A549 (cell line): ENCODE data around the gene LY6G6C. TPM values are rescaled to one million over a fixed set of nuclear protein-coding genes. Genes with fewer than 3 reads are reported as not detected.

Source experiments
- ATAC-seq, 2 experiments: fragments of 200-7000 bp in 1 of 2; fragments of >200 bp in 1 of 2; cut with Nextera tagmentation in 1 of 2; cut with Tn5 transposase in 1 of 2; 3 replicates each; pipeline versions ENCODE4 v1.8.0 to v1.9.1; 2018 to 2020; ENCODE audit warnings: mild to moderate bottlenecking in 1 of 2, moderate library complexity in 1 of 2
- CTCF ChIA-PET: fragments of 300-600 bp; sonication (Branson Sonifier 250); formaldehyde crosslinking; extraction: SDS; loops from one replicate; lab custom pipeline; 2021; ENCODE audit warnings: antibody characterized with exemption, inconsistent platforms; lab: Yijun Ruan, JAX
- POLR2A ChIA-PET: fragments of 350-600 bp; formaldehyde crosslinking; extraction: SDS; loops from one replicate; lab custom pipeline; 2021; ENCODE audit warnings: antibody characterized with exemption, inconsistent platforms; lab: Yijun Ruan, JAX
- DNase-seq, 2 experiments: peaks; one replicate each; pipeline versions ENCODE4 v3.0.0 to v3.0.0-alpha.2; 2011 to 2016; ENCODE audit warnings: low read depth in 1 of 2, low spot score in 1 of 2
- FAIRE-seq: peaks from 2 replicates; lab custom pipeline; 2011; peaks lifted over from hg19 to GRCh38; lab: Jason Lieb, UNC
- H3K27ac ChIP-seq, 2 experiments: fragments of >200 bp; sonication (Bioruptor Twin); formaldehyde crosslinking; 3 replicates each; pipeline ENCODE4 v1.5.1; 2016 to 2017
- H3K4me1 ChIP-seq: fragments of >200 bp; sonication (Bioruptor Twin); formaldehyde crosslinking; 3 replicates; pipeline ENCODE4 v1.6.1; 2016
- H3K4me2 ChIP-seq: fragments of >200 bp; sonication (Bioruptor Twin); formaldehyde crosslinking; 3 replicates; pipeline ENCODE4 v1.6.1; 2016
- H3K4me3 ChIP-seq: fragments of >200 bp; sonication (Bioruptor Twin); formaldehyde crosslinking; 3 replicates; pipeline ENCODE4 v1.5.1; 2016
- H3K9me3 ChIP-seq: fragments of >200 bp; sonication (Bioruptor Twin); formaldehyde crosslinking; 3 replicates; pipeline ENCODE4 v1.6.1; 2016
- BCL3 ChIP-seq: fragments of >200 bp; sonication (Bioruptor Twin); formaldehyde crosslinking; IDR thresholded peaks from 3 replicates; pipeline ENCODE4 v1.6.1; 2016
- CEBPB ChIP-seq, 2 experiments: fragments of >200 bp in 1 of 2; sonication (Bioruptor Twin) in 1 of 2; formaldehyde crosslinking in 1 of 2; IDR thresholded peaks; 2 replicates each; pipeline ENCODE4 v1.6.1; 2012 to 2016
- CTCF ChIP-seq: fragments of >200 bp; sonication (Bioruptor Twin); formaldehyde crosslinking; IDR thresholded peaks from 3 replicates; pipeline ENCODE4 v1.5.1; 2016
- ELK1 ChIP-seq: fragments of 150-350 bp; IDR thresholded peaks from 2 replicates; pipeline ENCODE4 v1.6.1; 2014; ENCODE audit warnings: low read depth, mild to moderate bottlenecking, low read length
- MAFK ChIP-seq: fragments of 450-650 bp; IDR thresholded peaks from 2 replicates; pipeline ENCODE4 v1.6.1; 2014; ENCODE audit not compliant: partially characterized antibody
- PHF8 ChIP-seq: fragments of 200-600 bp; sonication (generic); IDR thresholded peaks from 2 replicates; pipeline ENCODE4 v1.6.1; 2016; ENCODE audit warnings: low read depth, mild to moderate bottlenecking, antibody characterized with exemption, moderate library complexity, borderline replicate concordance
- RAD21 ChIP-seq, 2 experiments: fragments of >200 bp in 1 of 2; sonication (Bioruptor Twin) in 1 of 2; formaldehyde crosslinking in 1 of 2; IDR thresholded peaks in 1 of 2; conservative IDR thresholded peaks in 1 of 2; 2 replicates in 1 of 2; 3 replicates in 1 of 2; pipeline ENCODE4 v1.6.1; 2012 to 2018; ENCODE audit warnings: inconsistent platforms in 1 of 2
- REST ChIP-seq: fragments of 200-600 bp; sonication (generic); IDR thresholded peaks from 2 replicates; pipeline ENCODE4 v1.6.1; 2016; ENCODE audit warnings: antibody characterized with exemption, mild to moderate bottlenecking, moderate library complexity
- RFX5 ChIP-seq: fragments of 450-650 bp; IDR thresholded peaks from 2 replicates; pipeline ENCODE4 v1.7.1; 2014; ENCODE audit warnings: antibody characterized with exemption, mild to moderate bottlenecking, moderate library complexity
- SMC3 ChIP-seq: fragments of >200 bp; sonication (Bioruptor Twin); formaldehyde crosslinking; IDR thresholded peaks from 3 replicates; pipeline ENCODE4 v1.6.1; 2018; ENCODE audit warnings: inconsistent platforms
- ZSCAN20 ChIP-seq: fragments of 250-450 bp; sonication (Bioruptor Pico); IDR thresholded peaks from 2 replicates; pipeline ENCODE4 v1.8.0; 2022; ENCODE audit warnings: mild to moderate bottlenecking, moderate library complexity
- WGBS: methylation state at CpG from one replicate; pipeline ENCODE4 v1.1.6; 2017; ENCODE audit errors: missing lambda C conversion rate; 5-methylcytosine and 5-hydroxymethylcytosine counted together
- polyA plus RNA-seq, 4 experiments: library from polyadenylated mRNA; depleted of rRNA in 3 of 4; stranded (reverse); fragments of >200 nt; fragmentation: RNase III in 1 of 4; extraction: RNeasy Plus Mini Kit Qiagen cat#74134 plus additional on column Dnase treatment in 1 of 4; gene quantifications; 2 replicates in 3 of 4; 3 replicates in 1 of 4; pipeline ENCODE4 v1.2.3, GENCODE V29; 2011 to 2017

LY6G6C gene
- polyA plus RNA-seq, 2 of the 4 experiments (the other 2 are of a cell fraction), result 0.08 to 0.21 TPM

- 51% methylated on average over 12 of the region's 12 CpGs for WGBS
- Histone ChIP-seq H3K4me2 (no peak overlapping the region), H3K9me3 (no peaks in the 10 kb centered on the region), H3K4me1 (peaks cover under 1% of the 10 kb centered on the region; the same call in 2 of the 3 replicates), H3K27ac (no peak overlapping the region), H3K4me3 (no peak overlapping the region)
- TF ChIP-seq CEBPB (IDR thresholded peaks at IDR 0.05) (no peak), PHF8 (no peak), SMC3 (peak; percentile 62), ELK1 (no peak), RAD21 (conservative IDR thresholded peaks at IDR 0.05 in 1 of 2, IDR thresholded peaks at IDR 0.05 in 1 of 2) (peak; percentile 51 to 61), REST (no peak), CTCF (peak; percentile 54)
- DNase-seq (peak; percentile 68 to 81), ATAC-seq (peak; percentile 82 to 84), FAIRE-seq (no peak)
- CTCF ChIA-PET, result interaction anchor here (0.6 to 5.5 kb wide), 34 partner anchors 8 to 91 kb away, joined by 3 to 36 read pairs (median 4); partner anchors contain the start of genes CLIC1, DDAH2, HSPA1A and HSPA1B
- POLR2A ChIA-PET, result interaction anchor here (0.9 kb wide), 1 partner anchor 109 kb away, joined by 3 read pairs; the partner anchor contains the start of gene C6orf47
Observed at GRCh38 chr6:31769684-31770371, 48.3 kb upstream of the LY6G6C start.

- no peak for TF ChIP-seq ZSCAN20
- no peak for TF ChIP-seq RFX5
- no peak for TF ChIP-seq MAFK
- no peak for TF ChIP-seq BCL3
- FAIRE-seq, result no peak
- no peaks in the 10 kb centered on the region for H3K4me1 ChIP-seq
- DNase-seq, result no peak
- no peak overlapping the region for H3K4me2 ChIP-seq
- POLR2A ChIA-PET, result no interaction called here
- ATAC-seq, result no peak
- H3K4me3 ChIP-seq, result no peak overlapping the region
- CTCF ChIA-PET, result interaction anchor here (0.5 to 5.5 kb wide), 22 partner anchors 9 to 90 kb away, joined by 3 to 36 read pairs (median 5); partner anchors contain the start of genes HSPA1A, HSPA1B, HSPA1L and MSH5
- 90% methylated on average over 18 of the region's 18 CpGs for WGBS
- no peak overlapping the region for H3K27ac ChIP-seq
- H3K9me3 ChIP-seq, result no peaks in the 10 kb centered on the region
Observed at GRCh38 chr6:31768363-31769257, 47.1 kb upstream of the LY6G6C start.
